UCSD-AML1 (cell line): ENCODE results near the gene PON2.
"Not testable (repeated sequence)": the region's sequence is repeated elsewhere in the genome, so short reads cannot be mapped to it uniquely, and the experiment has no call there.

Experiments used
- DNase-seq: peaks from one replicate; lab custom pipeline; 2025; ENCODE audit not compliant: unreplicated experiment; lab: John Stamatoyannopoulos, UW

The PON2 gene

DNA sequence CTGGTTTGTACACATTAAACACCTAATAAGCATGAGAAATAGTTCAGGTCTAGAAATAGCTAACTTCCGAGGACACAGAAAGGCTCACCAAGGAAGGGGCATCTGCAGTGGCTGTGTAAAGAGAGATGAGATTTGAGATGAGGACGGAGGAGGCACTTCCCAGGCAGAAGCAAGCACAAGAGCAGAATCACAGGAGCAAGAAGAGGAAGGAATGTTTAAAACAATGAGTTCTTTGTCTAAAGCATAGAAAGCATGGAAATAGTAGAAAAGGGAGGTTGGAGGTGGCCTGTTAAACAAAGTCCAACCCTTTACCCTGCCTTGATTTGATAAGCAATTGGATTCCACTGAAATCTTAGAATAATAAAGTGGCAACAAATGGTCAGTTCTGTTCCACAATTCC lies 27.1 kb downstream of the PON2 start:
- DNase-seq, result no peak

DNA sequence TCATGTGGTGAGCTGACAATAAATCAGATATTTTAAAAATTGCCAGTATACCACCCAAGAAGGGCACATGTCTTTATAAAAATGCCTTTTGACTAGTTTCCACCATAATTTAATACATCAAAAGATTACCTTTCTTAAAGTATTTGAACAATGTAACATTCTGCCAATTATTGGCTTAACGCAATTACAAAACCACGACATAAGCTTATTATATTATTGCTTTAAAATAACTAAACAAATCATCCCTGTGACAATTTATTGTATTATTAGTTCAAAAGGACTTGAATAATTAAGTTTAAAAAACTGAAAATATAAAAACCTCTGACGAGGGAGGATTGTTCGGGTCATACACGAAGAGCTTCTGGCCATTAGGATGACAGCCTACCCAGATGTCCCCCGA lies 29.0 kb downstream of the PON2 start:
- DNase-seq, result no peak

DNA sequence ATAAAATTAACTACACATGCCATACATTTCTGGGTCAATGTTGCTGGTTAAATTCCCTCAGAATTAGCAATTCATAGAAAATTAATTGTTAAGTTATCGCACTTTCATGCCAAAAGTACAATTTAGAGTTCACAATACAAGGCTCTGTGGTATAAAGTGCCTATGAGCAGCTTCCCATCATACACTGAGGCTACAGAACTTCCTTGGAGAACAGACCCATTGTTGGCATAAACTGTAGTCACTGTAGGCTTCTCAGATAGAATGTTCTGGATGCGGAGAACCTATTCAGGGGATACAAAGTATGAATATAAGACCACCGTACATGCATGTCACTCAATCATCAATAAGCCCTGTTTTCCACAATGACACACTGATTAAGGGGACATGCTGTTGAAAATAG lies 29.6 kb downstream of the PON2 start:
- DNase-seq, result no peak

DNA sequence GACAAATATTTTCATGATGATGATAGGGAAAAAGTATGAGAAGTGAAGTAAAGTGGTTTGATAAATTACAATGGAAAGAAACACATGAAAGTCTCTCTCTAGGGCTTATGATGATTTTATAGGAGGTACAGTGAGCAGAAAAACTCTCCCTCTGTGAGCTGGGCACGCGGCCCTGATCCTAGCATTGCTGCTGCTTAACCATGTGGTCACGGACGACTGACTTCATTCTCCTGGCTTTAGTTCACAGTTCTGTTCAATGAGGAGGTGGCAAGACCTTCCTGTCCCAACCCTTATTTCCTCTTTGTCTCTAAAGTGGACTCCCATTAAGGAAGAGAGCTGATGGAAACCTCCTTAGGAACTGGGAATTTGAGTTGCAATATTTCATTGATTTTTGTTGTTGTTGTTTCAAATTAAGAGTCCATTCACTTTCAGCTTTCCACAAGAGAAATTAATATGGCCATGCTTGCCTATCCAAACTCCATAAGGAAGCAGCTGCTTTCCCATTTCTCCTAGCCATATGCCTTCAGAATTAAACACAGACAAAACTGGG lies 30.4 kb downstream of the PON2 start:
- no peak for DNase-seq

GRCh38 chr7:95398155-95398940 lies 36.5 kb downstream of the PON2 start:
- DNase-seq, result no peak

- DNase-seq, result no peak
Measured at GRCh38 chr7:95397381-95397780, 37.4 kb downstream of the PON2 start.

DNA sequence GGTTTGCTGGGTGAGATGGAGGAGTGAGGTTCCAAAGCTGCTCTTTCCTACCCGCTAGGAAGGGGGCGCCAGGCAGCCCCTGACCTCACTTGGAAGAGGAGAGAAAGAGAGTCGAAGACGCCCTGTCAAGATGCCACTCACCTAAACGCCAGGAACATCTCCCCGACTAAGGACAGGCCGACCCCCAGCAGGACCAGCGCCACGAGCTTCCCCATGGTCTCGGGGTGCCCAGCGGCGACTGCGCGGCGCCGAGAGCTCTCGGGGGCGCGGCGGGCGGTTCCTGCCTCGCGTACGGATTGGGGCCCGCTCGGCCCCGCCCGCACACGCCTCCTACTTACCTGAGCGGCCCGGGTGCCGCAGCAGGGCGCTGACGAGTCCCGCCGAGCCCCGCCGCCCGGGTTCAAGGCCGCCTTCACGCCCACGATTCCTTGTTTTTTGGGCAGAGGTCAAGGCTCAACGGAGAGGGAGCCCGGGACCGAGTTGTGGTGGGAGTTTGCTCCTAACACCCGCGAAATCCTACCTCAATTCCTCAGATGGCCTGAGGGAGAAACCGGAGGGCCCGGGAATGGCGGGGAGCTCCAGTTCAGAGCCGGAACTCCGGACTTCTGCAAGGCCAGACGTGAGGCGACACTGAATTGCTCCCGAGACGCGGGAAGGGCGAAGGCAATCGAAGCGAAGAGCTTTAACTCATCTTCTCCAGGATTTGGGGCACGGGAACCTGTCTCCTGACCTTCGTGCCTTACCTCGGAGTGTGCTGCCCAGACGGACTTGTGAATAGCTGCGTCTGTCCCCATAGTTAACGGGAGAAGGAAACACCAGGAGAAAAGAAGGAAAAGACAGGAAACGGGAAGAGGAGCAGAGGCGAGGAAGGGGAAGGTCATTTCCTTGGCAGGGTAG lies 38.4 kb downstream of the PON2 start, which contains the start of gene PON3:
Gene PON3 (minus strand): TSS at position 240 of the 897 bp plus-strand sequence. CDS start 25 bp downstream, at position 215.
- no peak for DNase-seq

DNA sequence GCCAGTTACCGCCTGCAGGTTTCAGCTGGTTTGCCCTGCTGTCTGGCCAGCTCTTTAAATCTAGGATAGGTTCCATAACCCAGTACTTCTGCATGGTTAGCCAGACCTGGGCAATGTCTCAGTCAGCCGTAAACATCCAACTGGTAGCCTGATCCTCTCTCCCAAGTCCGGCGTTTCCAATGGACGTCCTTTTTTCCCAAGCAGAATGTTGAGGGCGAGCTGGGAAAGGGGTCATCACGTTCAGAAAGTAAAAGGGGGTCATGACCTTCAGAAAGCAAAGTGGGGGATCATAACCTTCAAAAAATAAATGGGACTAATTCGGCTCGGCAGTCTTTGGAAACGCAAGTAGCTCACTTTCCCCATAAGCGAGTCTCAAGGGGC lies 39.1 kb downstream of the PON2 start:
- DNase-seq, result no peak

GRCh38 chr7:95394370-95394769 lies 40.5 kb downstream of the PON2 start:
- DNase-seq, result no peak

DNA sequence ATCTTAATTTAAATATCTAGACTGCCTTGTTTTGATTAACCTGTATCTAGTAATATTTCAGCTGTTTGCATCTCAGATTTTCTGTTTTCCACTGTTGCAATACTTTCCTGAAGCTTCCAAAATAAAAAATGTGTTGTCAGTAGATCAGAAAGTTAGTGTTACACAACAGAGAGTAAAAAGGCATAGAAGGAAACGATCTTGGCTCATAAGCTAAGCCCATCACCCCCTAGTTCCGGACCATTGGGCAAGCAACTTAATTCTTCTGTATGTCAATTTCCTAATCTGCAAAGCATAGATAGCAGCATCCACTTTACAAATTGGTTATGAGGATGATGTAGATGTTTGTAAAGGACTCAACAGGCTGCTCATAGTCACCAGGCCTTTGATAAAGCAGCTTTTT lies 43.1 kb downstream of the PON2 start:
- DNase-seq, result no peak

DNA sequence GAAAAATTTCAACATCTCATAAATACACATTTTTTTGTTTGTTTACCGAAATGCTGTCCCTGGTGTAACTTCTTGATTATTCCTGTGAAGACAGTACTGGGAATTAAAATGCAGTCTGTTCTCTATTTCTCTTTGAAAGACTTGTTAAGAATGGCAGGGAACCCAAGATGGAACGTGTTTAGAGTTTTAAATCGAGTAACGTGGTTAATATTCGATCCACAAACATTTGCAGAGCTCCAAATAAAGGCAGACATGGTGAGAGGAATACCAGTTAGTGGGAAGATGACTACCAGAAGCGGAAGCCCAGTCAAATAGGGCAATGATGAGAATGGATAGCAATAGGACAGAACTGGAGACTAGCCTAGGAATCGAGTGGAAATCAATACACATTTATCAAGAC lies 45.3 kb downstream of the PON2 start:
- DNase-seq, result no peak

DNA sequence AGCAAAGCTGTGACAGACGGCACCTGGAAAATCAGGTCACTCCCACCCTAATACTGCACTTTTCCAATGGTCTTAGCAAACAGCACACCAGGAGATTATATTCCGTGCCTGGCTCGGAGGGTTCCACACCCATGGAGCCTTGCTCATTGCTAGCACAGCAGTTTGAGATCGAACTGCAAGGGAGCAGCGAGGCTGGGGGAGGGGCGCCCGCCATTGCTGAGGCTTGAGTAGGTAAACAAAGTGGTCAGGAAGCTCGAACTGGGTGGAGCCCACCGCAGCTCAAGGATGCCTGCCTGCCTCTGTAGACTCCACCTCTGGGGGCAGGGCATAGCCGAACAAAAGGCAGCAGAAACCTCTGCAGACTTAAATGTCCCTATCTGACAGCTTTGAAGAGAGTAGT lies 55.4 kb downstream of the PON2 start:
- DNase-seq, result not testable (repeated sequence)

GRCh38 chr7:95376632-95377400 lies 58.0 kb downstream of the PON2 start:
- no peak for DNase-seq

GRCh38 chr7:95375591-95376257 lies 59.1 kb downstream of the PON2 start:
- DNase-seq, result no peak

DNA sequence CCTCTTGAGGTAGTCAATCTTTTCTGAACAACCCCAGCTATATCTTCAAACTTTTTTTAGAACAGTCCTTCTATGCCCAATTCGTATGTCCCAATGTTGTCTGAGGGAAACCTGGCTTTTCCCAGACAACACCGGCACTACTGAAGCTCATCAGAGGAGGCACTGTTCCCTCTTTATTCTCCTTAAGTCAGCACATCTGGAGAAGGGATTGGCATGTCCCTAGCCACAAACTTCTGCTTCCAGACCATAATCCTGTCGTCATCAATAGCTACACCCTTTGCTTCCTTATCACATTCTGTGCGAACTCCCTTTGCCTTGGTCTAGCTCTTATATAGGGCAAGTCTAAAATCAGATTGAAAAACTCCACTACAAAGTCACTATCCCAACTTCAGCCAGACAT lies 61.5 kb downstream of the PON2 start:
- DNase-seq, result no peak

DNA sequence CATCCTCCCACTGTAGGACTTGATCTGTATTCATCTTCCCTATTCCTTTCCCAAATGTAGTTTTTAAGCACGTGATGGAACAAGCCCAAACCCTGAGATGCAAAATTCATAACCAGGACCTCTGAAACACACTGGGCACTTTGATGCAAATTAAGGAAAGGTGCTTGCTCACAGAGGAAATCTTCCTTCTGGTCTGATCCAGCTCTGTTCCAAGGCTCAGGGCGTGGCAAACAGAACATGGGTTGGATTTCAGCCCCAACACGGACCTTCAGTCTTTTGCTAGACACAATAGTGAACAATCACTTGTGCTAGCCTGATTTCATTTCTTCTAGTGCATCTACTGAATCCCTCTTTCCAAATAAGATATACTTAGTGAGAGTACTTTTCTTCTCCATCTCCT lies 66.6 kb downstream of the PON2 start:
- no peak for DNase-seq

DNA sequence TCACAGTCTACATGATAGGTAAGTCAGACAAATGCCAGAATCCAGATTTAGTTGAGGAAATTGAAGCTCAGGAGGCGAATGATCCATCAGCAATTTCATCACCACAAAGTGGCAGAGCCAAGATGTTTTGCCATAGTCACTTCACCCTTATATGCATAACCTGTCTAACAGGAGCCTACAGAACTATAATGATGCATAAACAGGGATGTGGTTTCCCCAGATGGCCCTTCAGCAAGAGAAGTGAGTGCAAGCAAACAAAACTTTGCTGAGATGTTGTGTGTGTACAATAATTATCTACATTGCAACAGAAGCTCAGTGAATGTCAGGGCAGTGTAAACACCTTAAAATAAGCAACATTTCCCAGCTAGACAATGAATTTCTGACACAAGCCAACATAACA lies 67.2 kb downstream of the PON2 start:
- DNase-seq, result no peak

GRCh38 chr7:95365151-95365550 lies 69.7 kb downstream of the PON2 start:
- no peak for DNase-seq

DNA sequence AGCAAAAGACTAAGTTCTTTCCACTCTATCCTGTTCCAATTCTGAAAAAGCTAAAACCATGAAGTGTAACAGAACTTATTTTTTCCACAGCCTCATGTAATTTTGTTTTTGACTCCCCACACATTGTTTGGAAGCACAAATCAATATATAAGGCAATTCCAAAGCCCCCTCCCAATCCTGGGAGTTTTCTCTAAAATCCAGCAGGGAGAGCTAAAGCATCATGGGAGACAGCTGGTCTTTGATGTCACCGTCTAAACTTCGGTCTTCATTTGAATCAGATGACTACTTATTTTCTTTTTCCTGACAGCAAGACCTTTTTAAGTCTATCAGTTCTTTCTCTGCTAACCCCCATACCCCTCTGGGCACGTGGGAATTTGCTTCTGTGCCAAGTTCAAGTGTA lies 77.2 kb downstream of the PON2 start:
- no peak for DNase-seq
